Stimulated activated CD8-positive, alpha-beta memory T cell treated with anti-CD3 and anti-CD28 coated beads, Interleukin-4, amount 100 ng/mL, for 1 hour (primary cell): ENCODE results near the gene CNGA3.
"Not testable (repeated sequence)": the region's sequence is repeated elsewhere in the genome, so short reads cannot be mapped to it uniquely, and the experiment has no call there.

ENCODE experiments used
- DNase-seq, 2 donors: peaks; one replicate each; pipeline ENCODE4 v3.0.0-alpha.2; 2020; ENCODE audit warnings: low read depth in 2 of 2, low spot score in 1 of 2

CNGA3 gene

GRCh38 chr2:98396745-98397355, 50.6 kb downstream of the CNGA3 start:
- no peak for DNase-seq

- no peak for DNase-seq
Observed at GRCh38 chr2:98399140-98399539, 52.9 kb downstream of the CNGA3 start.

- no peak for DNase-seq
Observed at GRCh38 chr2:98403878-98404277, 57.6 kb downstream of the CNGA3 start.

- DNase-seq, result no peak
Observed at GRCh38 chr2:98404556-98405250, 58.4 kb downstream of the CNGA3 start.

- DNase-seq, result no peak
Observed at GRCh38 chr2:98405301-98405700, 59.0 kb downstream of the CNGA3 start.

- no peak for DNase-seq
Observed at GRCh38 chr2:98408155-98408554, 61.9 kb downstream of the CNGA3 start.

GRCh38 chr2:98412751-98413458, 66.6 kb downstream of the CNGA3 start:
- DNase-seq, result peak; percentile 22 to 27

GRCh38 chr2:98414246-98414645, 68.0 kb downstream of the CNGA3 start:
- not testable (repeated sequence) for DNase-seq

GRCh38 chr2:98415719-98416248, 69.5 kb downstream of the CNGA3 start:
- not testable (repeated sequence) for DNase-seq

GRCh38 chr2:98416383-98417159, 70.3 kb downstream of the CNGA3 start:
- no peak for DNase-seq

GRCh38 chr2:98419544-98419943, 73.3 kb downstream of the CNGA3 start:
- no peak for DNase-seq

GRCh38 chr2:98419977-98420725, 73.9 kb downstream of the CNGA3 start:
- no peak for DNase-seq

GRCh38 chr2:98422449-98422848, 76.2 kb downstream of the CNGA3 start:
- DNase-seq, result no peak

GRCh38 chr2:98426771-98427170, 80.5 kb downstream of the CNGA3 start:
- DNase-seq, result no peak

- no peak for DNase-seq
Observed at GRCh38 chr2:98432145-98432544, 85.9 kb downstream of the CNGA3 start.

- no peak for DNase-seq
Observed at GRCh38 chr2:98433363-98433964, 87.2 kb downstream of the CNGA3 start.

GRCh38 chr2:98434492-98434891, 88.2 kb downstream of the CNGA3 start:
- no peak for DNase-seq

GRCh38 chr2:98435670-98436069, 89.4 kb downstream of the CNGA3 start:
- not testable (repeated sequence) for DNase-seq

- DNase-seq, result no peak
Observed at GRCh38 chr2:98436734-98437133, 90.5 kb downstream of the CNGA3 start.
